ENCODE measurements around the gene GSK3B. TPM values are rescaled to one million over a fixed set of nuclear protein-coding genes. Genes with fewer than 3 reads are reported as not detected.

The GSK3B gene
- total and polyA plus RNA-seq, 2 donors (not counting 1 experiment from before 2014, with no cell fraction given) = 37.3 to 44.8 TPM

DNA sequence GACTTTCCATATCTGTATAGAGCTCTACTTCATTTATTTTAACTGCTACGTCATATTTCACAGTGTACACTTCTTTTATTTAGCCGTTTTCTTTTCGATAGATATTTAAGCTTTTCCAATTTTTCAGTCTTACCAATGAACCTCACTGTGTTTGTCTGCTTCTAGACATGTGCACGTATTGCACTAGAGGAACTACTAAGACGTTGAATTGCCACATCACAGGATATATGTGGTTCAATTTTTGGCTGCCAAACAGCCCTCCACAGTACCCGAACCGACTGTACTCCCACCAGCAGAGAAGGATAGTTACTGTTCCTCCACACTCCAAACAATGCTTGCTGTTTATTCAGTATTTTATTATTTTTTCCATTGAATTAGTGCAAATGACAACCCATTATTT, 310.4 kb downstream of the GSK3B start:
- Histone ChIP-seq H3K4me2 (ENCODE audit: extremely low read depth, insufficient read depth, low read length) (no peak overlapping the region), H3K79me2 (ENCODE audit: control insufficient read depth, insufficient read depth, low read length) (no peaks in the 10 kb centered on the region), H3K9me3 (ENCODE audit: control insufficient read depth, insufficient read depth, low read depth, low read length) (no peaks in the 10 kb centered on the region), H3K4me1 (ENCODE audit: control insufficient read depth, extremely low read depth, insufficient read depth, low read length) (no peaks in the 10 kb centered on the region), H2AFZ (ENCODE audit: low read length) (no peak overlapping the region), H4K20me1 (ENCODE audit: control insufficient read depth, extremely low read depth, insufficient read depth, low read length) (no peaks in the 10 kb centered on the region), H3K27me3 (ENCODE audit: control insufficient read depth, insufficient read depth, low read length) (no peaks in the 10 kb centered on the region), H3K4me3 (replicated peaks in 1 of 4; ENCODE audit: control extremely low read depth in 1 of 4, insufficient read depth in 1 of 4, low read depth in 3 of 4, low read length in 4 of 4) (no peak overlapping the region), H3K36me3 (ENCODE audit: control insufficient read depth, insufficient read depth, low read length) (no peaks in the 10 kb centered on the region), H3K27ac (ENCODE audit: insufficient read depth, low read length) (no peak overlapping the region), H3K9ac (ENCODE audit: insufficient read depth, low read length) (no peak overlapping the region)
- no peak for DNase-seq (ENCODE audit: low read depth in 2 of 2)
- TF ChIP-seq EZH2 (IDR thresholded peaks at IDR 0.05; ENCODE audit: low read length, missing control alignments) (no peak), CTCF (conservative IDR thresholded peaks at IDR 0.05 in 1 of 2, IDR thresholded peaks at IDR 0.05 in 1 of 2; ENCODE audit: low read depth in 1 of 2, low read length in 2 of 2) (no peak)

- Histone ChIP-seq H3K9me3 (ENCODE audit: control insufficient read depth, insufficient read depth, low read depth, low read length) (no peaks in the 10 kb centered on the region), H3K4me1 (ENCODE audit: control insufficient read depth, extremely low read depth, insufficient read depth, low read length) (no peaks in the 10 kb centered on the region), H3K9ac (ENCODE audit: insufficient read depth, low read length) (no peak overlapping the region), H3K36me3 (ENCODE audit: control insufficient read depth, insufficient read depth, low read length) (no peaks in the 10 kb centered on the region), H2AFZ (ENCODE audit: low read length) (no peak overlapping the region), H4K20me1 (ENCODE audit: control insufficient read depth, extremely low read depth, insufficient read depth, low read length) (no peaks in the 10 kb centered on the region), H3K4me2 (ENCODE audit: extremely low read depth, insufficient read depth, low read length) (no peak overlapping the region), H3K27ac (ENCODE audit: insufficient read depth, low read length) (no peak overlapping the region), H3K27me3 (ENCODE audit: control insufficient read depth, insufficient read depth, low read length) (no peaks in the 10 kb centered on the region), H3K79me2 (ENCODE audit: control insufficient read depth, insufficient read depth, low read length) (no peaks in the 10 kb centered on the region), H3K4me3 (replicated peaks in 1 of 4; ENCODE audit: control extremely low read depth in 1 of 4, insufficient read depth in 1 of 4, low read depth in 3 of 4, low read length in 4 of 4) (no peak overlapping the region)
- TF ChIP-seq EZH2 (IDR thresholded peaks at IDR 0.05; ENCODE audit: low read length, missing control alignments) (no peak), CTCF (conservative IDR thresholded peaks at IDR 0.05 in 1 of 2, IDR thresholded peaks at IDR 0.05 in 1 of 2; ENCODE audit: low read depth in 1 of 2, low read length in 2 of 2) (no peak)
- no peak for DNase-seq (ENCODE audit: low read depth in 2 of 2)
Measured at GRCh38 chr3:119783255-119783654, 311.0 kb downstream of the GSK3B start.

DNA sequence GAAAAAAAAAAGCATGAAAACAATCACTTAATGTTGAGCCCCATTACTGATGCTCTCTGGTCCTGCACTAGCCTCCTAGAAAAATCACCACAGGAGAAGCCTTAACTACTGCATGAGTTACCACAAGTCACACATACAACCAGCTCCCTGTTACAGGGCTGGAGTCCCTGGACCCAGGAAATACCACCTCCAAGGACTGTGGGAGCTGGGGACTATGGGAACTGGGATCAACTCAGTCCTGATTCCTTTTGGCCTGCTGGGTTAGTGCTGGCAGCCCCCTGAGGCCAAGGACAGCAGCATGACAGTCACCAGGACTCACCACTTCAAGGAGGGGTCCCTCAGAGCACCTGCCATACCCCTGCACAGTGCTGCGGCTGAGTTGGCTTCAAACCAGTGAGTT, 311.8 kb downstream of the GSK3B start:
- Histone ChIP-seq H3K79me2 (ENCODE audit: control insufficient read depth, insufficient read depth, low read length) (no peaks in the 10 kb centered on the region), H3K27me3 (ENCODE audit: control insufficient read depth, insufficient read depth, low read length) (no peaks in the 10 kb centered on the region), H3K9me3 (ENCODE audit: control insufficient read depth, insufficient read depth, low read depth, low read length) (no peaks in the 10 kb centered on the region), H4K20me1 (ENCODE audit: control insufficient read depth, extremely low read depth, insufficient read depth, low read length) (no peaks in the 10 kb centered on the region), H3K4me2 (ENCODE audit: extremely low read depth, insufficient read depth, low read length) (no peak overlapping the region), H3K4me1 (ENCODE audit: control insufficient read depth, extremely low read depth, insufficient read depth, low read length) (no peaks in the 10 kb centered on the region), H2AFZ (ENCODE audit: low read length) (no peak overlapping the region), H3K27ac (ENCODE audit: insufficient read depth, low read length) (no peak overlapping the region), H3K36me3 (ENCODE audit: control insufficient read depth, insufficient read depth, low read length) (no peaks in the 10 kb centered on the region), H3K4me3 (replicated peaks in 1 of 4; ENCODE audit: control extremely low read depth in 1 of 4, insufficient read depth in 1 of 4, low read depth in 3 of 4, low read length in 4 of 4) (no peak overlapping the region), H3K9ac (ENCODE audit: insufficient read depth, low read length) (no peak overlapping the region)
- no peak for DNase-seq (ENCODE audit: low read depth in 2 of 2)
- TF ChIP-seq EZH2 (IDR thresholded peaks at IDR 0.05; ENCODE audit: low read length, missing control alignments) (no peak), CTCF (conservative IDR thresholded peaks at IDR 0.05 in 1 of 2, IDR thresholded peaks at IDR 0.05 in 1 of 2; ENCODE audit: low read depth in 1 of 2, low read length in 2 of 2) (no peak)

All from fibroblast of lung (primary cell).